OCI-LY1 (cell line): ENCODE results near the gene HNRNPLL.

Experiments used
- H2AFZ ChIP-seq: fragments of 200-600 bp; sonication (generic), shearing (Covaris generic); 2 replicates; pipeline ENCODE4 v1.6.0; 2014; ENCODE audit warnings: antibody characterized with exemption, mild to moderate bottlenecking, low read length
- H3F3A ChIP-seq: fragments of 200-600 bp; sonication (generic), shearing (Covaris generic); 2 replicates; pipeline ENCODE4 v1.6.0; 2014; ENCODE audit warnings: mild to moderate bottlenecking, antibody characterized with exemption, low read length, moderate library complexity; ENCODE audit not compliant: insufficient read depth
- H3K27ac ChIP-seq: fragments of 200-600 bp; sonication (generic); 2 replicates; pipeline ENCODE4 v1.5.1; 2014; ENCODE audit warnings: low read length, mixed run types, mild to moderate bottlenecking, low read depth; ENCODE audit not compliant: poor library complexity, severe bottlenecking
- H3K27me3 ChIP-seq: fragments of 200-600 bp; sonication (generic); 2 replicates; pipeline ENCODE4 v1.6.0; 2014; ENCODE audit warnings: antibody characterized with exemption, mild to moderate bottlenecking, low read length, moderate library complexity; ENCODE audit not compliant: insufficient read depth
- H3K36me3 ChIP-seq: fragments of 200-600 bp; sonication (generic); 2 replicates; pipeline ENCODE4 v1.6.1; 2014; ENCODE audit warnings: mild to moderate bottlenecking, antibody characterized with exemption, low read length, moderate library complexity, mixed read lengths; ENCODE audit not compliant: insufficient read depth
- H3K4me1 ChIP-seq: fragments of 200-600 bp; sonication (generic); 2 replicates; pipeline ENCODE4 v1.5.1; 2014; ENCODE audit warnings: mild to moderate bottlenecking, low read length, moderate library complexity; ENCODE audit not compliant: insufficient read depth, severe bottlenecking
- H3K4me2 ChIP-seq: fragments of 200-600 bp; sonication (generic), shearing (Covaris generic); 2 replicates; pipeline ENCODE4 v1.6.1; 2014; ENCODE audit warnings: low read length
- H3K4me3 ChIP-seq: fragments of 200-600 bp; sonication (generic); 2 replicates; pipeline ENCODE4 v1.5.1; 2014; ENCODE audit warnings: low read length, low read depth, mild to moderate bottlenecking, mixed read lengths; ENCODE audit not compliant: poor library complexity, severe bottlenecking
- H3K79me2 ChIP-seq: fragments of 200-600 bp; shearing (Covaris generic); 2 replicates; pipeline ENCODE4 v1.6.1; 2016; ENCODE audit warnings: mixed run types, low read length, mixed read lengths; ENCODE audit not compliant: insufficient read depth
- H3K9ac ChIP-seq: fragments of 200-600 bp; sonication (generic), shearing (Covaris generic); 2 replicates; pipeline ENCODE4 v1.6.1; 2014; ENCODE audit warnings: mild to moderate bottlenecking, low read length, mixed read lengths
- H3K9me2 ChIP-seq: fragments of 200-600 bp; sonication (generic), shearing (Covaris generic); 2 replicates; pipeline ENCODE4 v1.6.1; 2014; ENCODE audit warnings: low read depth, mild to moderate bottlenecking, low read length, mixed read lengths
- H3K9me3 ChIP-seq: fragments of 200-600 bp; shearing (Covaris generic); 2 replicates; pipeline ENCODE4 v1.6.1; 2014; ENCODE audit warnings: low read length, mixed read lengths
- H4K20me1 ChIP-seq: fragments of 200-600 bp; sonication (generic), shearing (Covaris generic); 2 replicates; pipeline ENCODE4 v1.6.0; 2016; ENCODE audit warnings: mild to moderate bottlenecking, low read length; ENCODE audit not compliant: insufficient read depth
- EZH2 ChIP-seq: fragments of 200-600 bp; sonication (generic), shearing (Covaris generic); IDR thresholded peaks from 2 replicates; pipeline ENCODE4 v1.8.0; 2017; ENCODE audit warnings: borderline replicate concordance, mixed run types, mild to moderate bottlenecking, antibody characterized with exemption, low read length, moderate library complexity, mixed read lengths
- TF ChIP-seq, protein P1 (sequence below): fragments of 200-600 bp; sonication (generic), shearing (Covaris generic); IDR thresholded peaks from 2 replicates; pipeline ENCODE4 v1.5.1; 2017; ENCODE audit warnings: mild to moderate bottlenecking, antibody characterized with exemption, low read length, moderate library complexity, mixed read lengths

HNRNPLL gene

DNA sequence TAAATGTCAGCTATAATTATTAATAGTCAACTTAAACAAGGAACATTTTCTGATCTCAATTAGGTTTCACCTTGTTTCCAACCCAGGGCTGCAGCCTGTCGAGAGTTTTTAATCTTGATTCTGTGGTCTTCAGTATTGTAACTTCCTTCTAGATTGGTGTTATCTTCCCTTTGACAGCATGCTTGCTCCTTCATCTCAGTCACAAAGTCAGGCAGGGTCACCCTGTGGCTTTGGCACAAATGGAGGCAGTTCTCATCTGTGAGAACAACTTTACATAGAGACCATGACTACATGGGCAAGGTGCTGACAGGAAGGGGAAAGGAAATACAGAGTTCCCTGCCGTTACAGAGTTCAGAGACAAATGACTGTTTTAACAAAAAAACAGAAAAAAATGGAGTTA, 50.5 kb downstream of the HNRNPLL start:
- Histone ChIP-seq H3K9ac (no peak overlapping the region), H3K27me3 (no peaks in the 10 kb centered on the region), H3K4me3 (no peak overlapping the region), H3K27ac (no peak overlapping the region), H3K4me2 (no peak overlapping the region), H3K36me3 (no peaks in the 10 kb centered on the region), H3K4me1 (no peaks in the 10 kb centered on the region), H3K79me2 (no peaks in the 10 kb centered on the region), H3F3A (no peaks in the 10 kb centered on the region), H3K9me3 (no peaks in the 10 kb centered on the region), H2AFZ (no peak overlapping the region), H3K9me2 (no peaks in the 10 kb centered on the region), H4K20me1 (no peaks in the 10 kb centered on the region)
- TF ChIP-seq, protein P1, sequence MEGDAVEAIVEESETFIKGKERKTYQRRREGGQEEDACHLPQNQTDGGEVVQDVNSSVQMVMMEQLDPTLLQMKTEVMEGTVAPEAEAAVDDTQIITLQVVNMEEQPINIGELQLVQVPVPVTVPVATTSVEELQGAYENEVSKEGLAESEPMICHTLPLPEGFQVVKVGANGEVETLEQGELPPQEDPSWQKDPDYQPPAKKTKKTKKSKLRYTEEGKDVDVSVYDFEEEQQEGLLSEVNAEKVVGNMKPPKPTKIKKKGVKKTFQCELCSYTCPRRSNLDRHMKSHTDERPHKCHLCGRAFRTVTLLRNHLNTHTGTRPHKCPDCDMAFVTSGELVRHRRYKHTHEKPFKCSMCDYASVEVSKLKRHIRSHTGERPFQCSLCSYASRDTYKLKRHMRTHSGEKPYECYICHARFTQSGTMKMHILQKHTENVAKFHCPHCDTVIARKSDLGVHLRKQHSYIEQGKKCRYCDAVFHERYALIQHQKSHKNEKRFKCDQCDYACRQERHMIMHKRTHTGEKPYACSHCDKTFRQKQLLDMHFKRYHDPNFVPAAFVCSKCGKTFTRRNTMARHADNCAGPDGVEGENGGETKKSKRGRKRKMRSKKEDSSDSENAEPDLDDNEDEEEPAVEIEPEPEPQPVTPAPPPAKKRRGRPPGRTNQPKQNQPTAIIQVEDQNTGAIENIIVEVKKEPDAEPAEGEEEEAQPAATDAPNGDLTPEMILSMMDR = no peak
- TF ChIP-seq EZH2 = no peak

DNA sequence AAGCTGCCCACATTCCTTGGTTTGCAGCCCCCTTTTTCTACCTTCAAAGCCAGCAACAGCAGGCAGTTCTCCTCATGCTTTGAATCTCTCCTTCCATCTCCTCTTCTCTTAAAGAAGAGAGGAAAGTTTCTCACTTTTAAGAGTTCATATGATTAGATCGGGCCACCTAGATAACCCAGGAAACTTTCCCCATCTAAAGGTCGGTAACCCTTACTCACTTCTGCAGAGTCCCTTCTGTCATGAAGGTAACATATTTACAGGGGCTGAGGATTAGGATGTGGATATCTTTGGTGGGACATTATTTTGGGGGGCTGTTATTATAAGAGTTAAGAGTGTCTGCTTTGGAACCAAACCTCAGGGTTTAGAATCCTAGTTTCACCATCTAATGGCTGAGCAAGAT, 51.0 kb downstream of the HNRNPLL start:
- Histone ChIP-seq H2AFZ (no peak overlapping the region), H3K27ac (no peak overlapping the region), H3K27me3 (no peaks in the 10 kb centered on the region), H3K4me3 (no peak overlapping the region), H3K4me2 (no peak overlapping the region), H3F3A (no peaks in the 10 kb centered on the region), H3K4me1 (no peaks in the 10 kb centered on the region), H3K9me3 (no peaks in the 10 kb centered on the region), H3K79me2 (no peaks in the 10 kb centered on the region), H3K9ac (no peak overlapping the region), H3K36me3 (no peaks in the 10 kb centered on the region), H3K9me2 (no peaks in the 10 kb centered on the region), H4K20me1 (no peaks in the 10 kb centered on the region)
- TF ChIP-seq, protein P1 = no peak
- no peak for TF ChIP-seq EZH2

DNA sequence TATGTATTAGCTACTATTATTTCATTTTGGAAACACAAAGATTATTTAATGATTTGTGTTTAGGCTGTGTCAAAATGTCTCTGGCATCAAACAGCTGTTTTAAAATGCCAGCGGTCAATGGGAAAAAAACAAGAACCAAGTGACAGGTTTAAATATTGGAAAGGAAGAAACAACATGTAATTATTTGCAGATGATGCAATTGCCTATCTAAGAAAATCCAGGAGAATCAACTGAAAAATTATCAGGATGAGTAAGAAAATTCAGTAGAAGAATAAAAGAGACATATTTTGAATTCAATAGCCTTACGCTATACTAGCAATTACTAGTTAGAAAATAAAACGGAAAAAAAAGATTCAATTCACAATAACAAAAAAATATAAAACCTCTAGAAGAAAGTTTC, 51.6 kb downstream of the HNRNPLL start:
- H3K4me3 ChIP-seq = no peak overlapping the region
- H3K9me3 ChIP-seq = no peaks in the 10 kb centered on the region
- no peaks in the 10 kb centered on the region for H3K9me2 ChIP-seq
- no peaks in the 10 kb centered on the region for H3K27me3 ChIP-seq
- H3K36me3 ChIP-seq = no peaks in the 10 kb centered on the region
- no peak overlapping the region for H3K27ac ChIP-seq
- H3K79me2 ChIP-seq = no peaks in the 10 kb centered on the region
- TF ChIP-seq, protein P1 = no peak
- TF ChIP-seq EZH2 = no peak
- H3K4me2 ChIP-seq = no peak overlapping the region
- no peak overlapping the region for H2AFZ ChIP-seq
- no peaks in the 10 kb centered on the region for H3F3A ChIP-seq
- H3K4me1 ChIP-seq = no peaks in the 10 kb centered on the region
- H4K20me1 ChIP-seq = no peaks in the 10 kb centered on the region
- no peak overlapping the region for H3K9ac ChIP-seq
